Caco-2 (cell line): ENCODE measurements around the gene KLK8. TPM values are rescaled to one million over a fixed set of nuclear protein-coding genes. Genes with fewer than 3 reads are reported as not detected.

Experiments
- BruUV-seq: library from RNA; stranded (reverse); fragments of 400-500 nt; replicated peaks from 2 replicates; lab custom pipeline; 2021; lab: Mats Ljungman, UMichigan
- CTCF ChIA-PET: fragments of 300-600 bp; sonication (Branson Sonifier 250); formaldehyde crosslinking; loops from one replicate; lab custom pipeline; 2022; ENCODE audit warnings: antibody characterized with exemption; lab: Charles Lee
- POLR2A ChIA-PET: fragments of 300-600 bp; sonication (Branson Sonifier 250); formaldehyde crosslinking; loops from one replicate; lab custom pipeline; 2022; ENCODE audit warnings: antibody characterized with exemption; lab: Charles Lee
- DNase-seq, 2 experiments: peaks; one replicate each; pipeline versions ENCODE4 v3.0.0 to v3.0.0-alpha.2; 2020 to 2022
- H3K27me3 ChIP-seq: replicated peaks from 2 replicates; pipeline ENCODE4 v1.6.0; 2011; ENCODE audit warnings: low read length; ENCODE audit not compliant: control insufficient read depth, insufficient read depth
- H3K36me3 ChIP-seq: 2 replicates; pipeline ENCODE4 v1.5.1; 2011; ENCODE audit warnings: low read length; ENCODE audit not compliant: control insufficient read depth, insufficient read depth
- H3K4me1 ChIP-seq: fragments of 250-450 bp; sonication (Bioruptor Pico); 2 replicates; pipeline ENCODE4 v1.5.1; 2020; ENCODE audit warnings: mild to moderate bottlenecking
- H3K4me3 ChIP-seq: 2 replicates; pipeline ENCODE4 v1.5.1; 2011; ENCODE audit warnings: low read depth, mild to moderate bottlenecking, control low read depth, low read length
- H3K9me3 ChIP-seq: fragments of 250-450 bp; sonication (Bioruptor Pico); 2 replicates; pipeline ENCODE4 v1.5.1; 2020; ENCODE audit warnings: mild to moderate bottlenecking, moderate library complexity
- H3K27ac Mint-ChIP-seq: one replicate; pipeline ENCODE4 v1.8.0; 2022; ENCODE audit warnings: mixed read lengths; ENCODE audit not compliant: unreplicated experiment
- H3K27me3 Mint-ChIP-seq: one replicate; pipeline ENCODE4 v1.8.0; 2022; ENCODE audit warnings: mixed read lengths; ENCODE audit not compliant: insufficient read depth, unreplicated experiment
- H3K36me3 Mint-ChIP-seq: one replicate; pipeline ENCODE4 v1.8.0; 2022; ENCODE audit warnings: mild to moderate bottlenecking, mixed read lengths; ENCODE audit not compliant: insufficient read depth, unreplicated experiment
- H3K4me1 Mint-ChIP-seq: one replicate; pipeline ENCODE4 v1.8.0; 2022; ENCODE audit warnings: low read depth, mixed read lengths; ENCODE audit not compliant: unreplicated experiment
- H3K4me3 Mint-ChIP-seq: one replicate; pipeline ENCODE4 v1.8.0; 2022; ENCODE audit warnings: mild to moderate bottlenecking, moderate library complexity, mixed read lengths; ENCODE audit not compliant: unreplicated experiment
- H3K9me3 Mint-ChIP-seq: one replicate; pipeline ENCODE4 v1.8.0; 2022; ENCODE audit warnings: mixed read lengths; ENCODE audit not compliant: unreplicated experiment
- intact Hi-C: fragments of 100-400 bp; cut with micrococcal nuclease; formaldehyde crosslinking; loops from one replicate; pipeline ENCODE4 v1.10.0; 2022; ENCODE audit not compliant: unreplicated experiment
- total RNA-seq: library from RNA; stranded (reverse); gene quantifications from 2 replicates; pipeline ENCODE4 v1.2.3, GENCODE V29; 2022
- TF ChIP-seq, protein P1 (sequence below), 2 experiments: fragments of 200-600 bp in 1 of 2; IDR thresholded peaks; 1 replicate in 1 of 2; 2 replicates in 1 of 2; pipeline versions ENCODE4 v1.5.1 to v1.8.0; 2011 to 2022; ENCODE audit warnings: antibody characterized with exemption in 1 of 2, control low read depth in 1 of 2, inconsistent platforms in 1 of 2, low read depth in 1 of 2, low read length in 1 of 2, mild to moderate bottlenecking in 1 of 2, moderate library complexity in 1 of 2; ENCODE audit not compliant: insufficient read depth in 1 of 2, severe bottlenecking in 1 of 2, unreplicated experiment in 1 of 2

Gene KLK8
- total RNA-seq, 1 experiment from 2014 or later: 1.7 TPM

GRCh38 chr19:51034704-51035103, 33.3 kb upstream of the KLK8 start, which contains the start of gene KLK12:
TSS of gene KLK12 (minus strand) at chr19:51035002. CDS start at chr19:51034621, 381 bp downstream.
- H3K27ac Mint-ChIP-seq: peak within 1 kb of the TSS; percentile 2
- no peaks in the 10 kb centered on the region for H3K9me3 Mint-ChIP-seq
- H3K4me1 ChIP-seq: no peaks in the 10 kb centered on the region
- no peaks in the 10 kb centered on the region for H3K27me3 ChIP-seq
- DNase-seq: no peak
- BruUV-seq: no TSS peak
- H3K36me3 ChIP-seq: no peaks in the 10 kb centered on the region
- TF ChIP-seq, protein P1, sequence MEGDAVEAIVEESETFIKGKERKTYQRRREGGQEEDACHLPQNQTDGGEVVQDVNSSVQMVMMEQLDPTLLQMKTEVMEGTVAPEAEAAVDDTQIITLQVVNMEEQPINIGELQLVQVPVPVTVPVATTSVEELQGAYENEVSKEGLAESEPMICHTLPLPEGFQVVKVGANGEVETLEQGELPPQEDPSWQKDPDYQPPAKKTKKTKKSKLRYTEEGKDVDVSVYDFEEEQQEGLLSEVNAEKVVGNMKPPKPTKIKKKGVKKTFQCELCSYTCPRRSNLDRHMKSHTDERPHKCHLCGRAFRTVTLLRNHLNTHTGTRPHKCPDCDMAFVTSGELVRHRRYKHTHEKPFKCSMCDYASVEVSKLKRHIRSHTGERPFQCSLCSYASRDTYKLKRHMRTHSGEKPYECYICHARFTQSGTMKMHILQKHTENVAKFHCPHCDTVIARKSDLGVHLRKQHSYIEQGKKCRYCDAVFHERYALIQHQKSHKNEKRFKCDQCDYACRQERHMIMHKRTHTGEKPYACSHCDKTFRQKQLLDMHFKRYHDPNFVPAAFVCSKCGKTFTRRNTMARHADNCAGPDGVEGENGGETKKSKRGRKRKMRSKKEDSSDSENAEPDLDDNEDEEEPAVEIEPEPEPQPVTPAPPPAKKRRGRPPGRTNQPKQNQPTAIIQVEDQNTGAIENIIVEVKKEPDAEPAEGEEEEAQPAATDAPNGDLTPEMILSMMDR (IDR thresholded peaks at IDR 0.05; ENCODE audit: insufficient read depth in 1 of 2, low read depth in 1 of 2, low read length in 1 of 2, severe bottlenecking in 1 of 2, unreplicated experiment in 1 of 2): no peak
- CTCF ChIA-PET: no interaction called here
- H3K9me3 ChIP-seq: no peaks in the 10 kb centered on the region
- no peak within 1 kb of the TSS for H3K4me3 Mint-ChIP-seq
- peaks cover 13% of the 10 kb centered on the region for H3K27me3 Mint-ChIP-seq
- no peaks in the 10 kb centered on the region for H3K36me3 Mint-ChIP-seq
- intact Hi-C loops: no loop called here
- POLR2A ChIA-PET: no interaction called here
- H3K4me3 ChIP-seq: no peak within 1 kb of the TSS
- H3K4me1 Mint-ChIP-seq: peaks cover 6% of the 10 kb centered on the region

GRCh38 chr19:51031880-51032225, 30.4 kb upstream of the KLK8 start:
- Histone ChIP-seq H3K4me1 (no peaks in the 10 kb centered on the region), H3K9me3 (no peaks in the 10 kb centered on the region), H3K4me3 (no peak overlapping the region), H3K36me3 (no peaks in the 10 kb centered on the region), H3K27me3 (no peaks in the 10 kb centered on the region)
- intact Hi-C loops: no loop called here
- H3K27me3 Mint-ChIP-seq: peaks cover 14% of the 10 kb centered on the region
- CTCF ChIA-PET: no interaction called here
- H3K36me3 Mint-ChIP-seq: no peaks in the 10 kb centered on the region
- H3K27ac Mint-ChIP-seq: no peak overlapping the region
- H3K4me3 Mint-ChIP-seq: no peak overlapping the region
- H3K4me1 Mint-ChIP-seq: peaks cover 6% of the 10 kb centered on the region
- no peaks in the 10 kb centered on the region for H3K9me3 Mint-ChIP-seq
- POLR2A ChIA-PET: no interaction called here
- no peak for DNase-seq
- TF ChIP-seq, protein P1 (IDR thresholded peaks at IDR 0.05; ENCODE audit: insufficient read depth in 1 of 2, low read depth in 1 of 2, low read length in 1 of 2, severe bottlenecking in 1 of 2, unreplicated experiment in 1 of 2): no peak
- no TSS peak for BruUV-seq

DNA sequence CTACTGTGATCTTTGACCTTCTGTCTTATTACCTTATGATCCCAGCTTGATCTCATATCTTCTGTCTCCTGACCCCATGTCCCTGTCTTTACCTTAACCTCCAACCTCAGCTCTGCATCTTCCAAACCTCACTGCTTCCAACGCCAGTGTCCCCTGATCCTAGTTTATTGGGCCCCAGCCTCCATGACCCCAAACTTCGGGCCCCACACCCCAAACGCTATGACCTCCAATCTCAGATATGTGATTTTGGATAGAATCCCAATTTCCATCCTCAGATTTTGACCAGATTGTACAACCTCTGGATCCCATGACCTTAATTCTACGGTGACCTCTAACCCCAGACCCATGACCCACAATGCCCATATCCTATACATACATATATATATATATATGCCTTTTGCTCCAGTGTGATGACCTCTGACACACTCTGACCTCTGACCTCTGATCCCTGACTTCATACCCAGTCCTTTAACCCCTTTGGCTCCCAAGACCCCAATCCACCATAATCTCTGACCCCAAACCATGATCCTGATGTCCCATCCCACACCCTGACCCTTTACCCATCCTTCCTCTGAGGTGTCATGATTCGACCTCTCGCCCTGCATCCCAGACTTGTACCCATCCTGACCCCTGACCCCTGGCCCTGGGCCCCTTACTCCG, 29.9 kb upstream of the KLK8 start:
- Mint-ChIP-seq H3K27me3 (peaks cover 17% of the 10 kb centered on the region), H3K27ac (no peak overlapping the region), H3K4me3 (no peak overlapping the region), H3K9me3 (no peaks in the 10 kb centered on the region), H3K36me3 (no peaks in the 10 kb centered on the region), H3K4me1 (peaks cover 6% of the 10 kb centered on the region)
- ChIA-PET CTCF (no interaction called here), POLR2A (no interaction called here)
- H3K4me1 ChIP-seq: no peaks in the 10 kb centered on the region
- H3K27me3 ChIP-seq: no peaks in the 10 kb centered on the region
- no peak overlapping the region for H3K4me3 ChIP-seq
- BruUV-seq: no TSS peak
- TF ChIP-seq, protein P1 (IDR thresholded peaks at IDR 0.05; ENCODE audit: insufficient read depth in 1 of 2, low read depth in 1 of 2, low read length in 1 of 2, severe bottlenecking in 1 of 2, unreplicated experiment in 1 of 2): no peak
- H3K36me3 ChIP-seq: no peaks in the 10 kb centered on the region
- no peaks in the 10 kb centered on the region for H3K9me3 ChIP-seq
- intact Hi-C loops: no loop called here
- no peak for DNase-seq
